HepG2 (cell line): ENCODE measurements around the gene TRAIP. TPM values are rescaled to one million over a fixed set of nuclear protein-coding genes. Genes with fewer than 3 reads are reported as not detected.

ENCODE experiments used
- ATAC-seq: fragments of 200-7000 bp; cut with Tn5 transposase; 3 replicates; pipeline ENCODE4 v1.9.1; 2020; ENCODE audit warnings: mild to moderate bottlenecking, moderate library complexity
- BruUV-seq: library from RNA; stranded (reverse); fragments of 400-500 nt; replicated peaks from 2 replicates; lab custom pipeline; 2021; lab: Mats Ljungman, UMichigan
- CTCF ChIA-PET: fragments of 300-600 bp; formaldehyde crosslinking; extraction: SDS; loops from one replicate; lab custom pipeline; 2021; ENCODE audit warnings: low total read pairs, inconsistent platforms, low intra/inter-chr PET ratio; lab: Yijun Ruan, JAX
- POLR2A ChIA-PET: fragments of 350-600 bp; sonication (Branson Sonifier 250); formaldehyde crosslinking; loops from one replicate; lab custom pipeline; 2020; ENCODE audit warnings: antibody characterized with exemption, inconsistent platforms; lab: Yijun Ruan, JAX
- DNase-seq: peaks from one replicate; pipeline ENCODE4 v3.0.0-alpha.2; 2015; ENCODE audit warnings: low spot score
- FAIRE-seq: peaks from 3 replicates; lab custom pipeline; 2011; peaks lifted over from hg19 to GRCh38; lab: Jason Lieb, UNC
- H2AFZ ChIP-seq: one replicate; pipeline ENCODE4 v1.6.1; 2011; ENCODE audit warnings: low read length, inconsistent platforms
- H3K27ac ChIP-seq: fragments of 300-600 bp; 3 replicates; pipeline ENCODE4 v1.8.0; 2011; ENCODE audit warnings: mixed run types, mild to moderate bottlenecking, mixed read lengths, low read length, inconsistent platforms; ENCODE audit not compliant: insufficient read depth; ENCODE audit errors: extremely low read length
- H3K27me3 ChIP-seq, 2 experiments: fragments of 200-600 bp in 1 of 2; 2 replicates in 1 of 2; 3 replicates in 1 of 2; pipeline versions ENCODE4 v1.6.0 to v1.8.0; 2011; ENCODE audit warnings: low read length in 2 of 2, mild to moderate bottlenecking in 2 of 2, moderate library complexity in 2 of 2, inconsistent platforms in 1 of 2; ENCODE audit not compliant: insufficient read depth in 2 of 2, control insufficient read depth in 1 of 2
- H3K36me3 ChIP-seq, 2 experiments: fragments of 200-600 bp in 1 of 2; replicated peaks in 1 of 2; 2 replicates in 1 of 2; 3 replicates in 1 of 2; pipeline versions ENCODE4 v1.5.1 to v1.8.0; 2011; ENCODE audit warnings: low read length in 2 of 2, inconsistent platforms in 1 of 2; ENCODE audit not compliant: insufficient read depth in 2 of 2, control insufficient read depth in 1 of 2
- H3K4me1 ChIP-seq: 2 replicates; pipeline ENCODE4 v1.5.1; 2012; ENCODE audit warnings: low read length, inconsistent platforms; ENCODE audit not compliant: insufficient read depth
- H3K4me2 ChIP-seq: 2 replicates; pipeline ENCODE4 v1.6.0; 2011; ENCODE audit warnings: low read depth, low read length, inconsistent platforms
- H3K4me3 ChIP-seq, 3 experiments: fragments of 200-600 bp in 1 of 3; sonication (generic), shearing (Covaris generic) in 1 of 3; replicated peaks in 1 of 3; 2 replicates each; pipeline ENCODE4 v1.5.1; 2011 to 2016; ENCODE audit warnings: low read length in 3 of 3, inconsistent platforms in 2 of 3, low read depth in 2 of 3, mild to moderate bottlenecking in 2 of 3, control low read depth in 1 of 3, mixed read lengths in 1 of 3; ENCODE audit not compliant: insufficient read depth in 1 of 3
- H3K79me2 ChIP-seq: one replicate; pipeline ENCODE4 v1.6.1; 2011; ENCODE audit warnings: low read length, inconsistent platforms; ENCODE audit not compliant: insufficient read depth
- H3K9ac ChIP-seq: 2 replicates; pipeline ENCODE4 v1.6.0; 2011; ENCODE audit warnings: mild to moderate bottlenecking, low read depth, low read length, inconsistent platforms; ENCODE audit not compliant: insufficient read depth
- H3K9me3 ChIP-seq: 2 replicates; pipeline ENCODE4 v1.5.1; 2012; ENCODE audit warnings: mild to moderate bottlenecking, low read length
- H4K20me1 ChIP-seq: 2 replicates; pipeline ENCODE4 v1.6.0; 2011; ENCODE audit warnings: inconsistent platforms, mild to moderate bottlenecking, low read length, moderate library complexity; ENCODE audit not compliant: insufficient read depth
- FOXA1 ChIP-seq, 2 experiments: fragments of 450-650 bp in 1 of 2; sonication (generic) in 1 of 2; formaldehyde crosslinking in 1 of 2; IDR thresholded peaks; 2 replicates each; pipeline versions ENCODE4 v1.4.0 to v1.6.1; 2016 to 2020; ENCODE audit warnings: missing genetic modification reagents in 1 of 2
- FOXA3 ChIP-seq: IDR thresholded peaks from 2 replicates; pipeline ENCODE4 v1.6.1; 2016; ENCODE audit warnings: missing genetic modification reagents, missing compliant biosample characterization
- ISX ChIP-seq: sonication (generic); formaldehyde crosslinking; conservative IDR thresholded peaks from 2 replicates; pipeline ENCODE4 v1.5.0; 2020; ENCODE audit warnings: missing genetic modification reagents
- MED8 ChIP-seq: sonication (generic); formaldehyde crosslinking; IDR thresholded peaks from 2 replicates; pipeline ENCODE4 v1.8.1; 2023; ENCODE audit warnings: mild to moderate bottlenecking, missing genetic modification reagents; ENCODE audit not compliant: insufficient replicate concordance
- RBM39 ChIP-seq: fragments of 200-400 bp; formaldehyde crosslinking; IDR thresholded peaks from one replicate; pipeline ENCODE4 v1.6.1; 2018; ENCODE audit warnings: antibody characterized with exemption, mild to moderate bottlenecking, low read depth, low read length; ENCODE audit not compliant: poor library complexity, severe bottlenecking
- SNAPC5 ChIP-seq: sonication (generic); formaldehyde crosslinking; IDR thresholded peaks from 2 replicates; pipeline ENCODE4 v1.8.1; 2023; ENCODE audit warnings: mild to moderate bottlenecking, missing genetic modification reagents, borderline replicate concordance
- ZMAT3 ChIP-seq: sonication (generic); formaldehyde crosslinking; conservative IDR thresholded peaks from 2 replicates; pipeline ENCODE4 v1.7.0; 2021; ENCODE audit warnings: missing genetic modification reagents
- ZNF451 ChIP-seq: sonication (generic); formaldehyde crosslinking; IDR thresholded peaks from 2 replicates; pipeline ENCODE4 v1.5.0; 2020; ENCODE audit warnings: mild to moderate bottlenecking, missing genetic modification reagents
- ZNF484 ChIP-seq: sonication (generic); formaldehyde crosslinking; IDR thresholded peaks from 2 replicates; pipeline ENCODE4 v1.5.1; 2020; ENCODE audit warnings: mild to moderate bottlenecking, low read depth, missing genetic modification reagents, borderline replicate concordance
- ZNF766 ChIP-seq: sonication (generic); formaldehyde crosslinking; IDR thresholded peaks from 2 replicates; pipeline ENCODE4 v1.5.0; 2020; ENCODE audit warnings: missing genetic modification reagents, borderline replicate concordance
- WGBS: methylation state at CpG from one replicate; pipeline ENCODE4 v1.1.6; 2017; ENCODE audit warnings: low lambda C conversion rate; 5-methylcytosine and 5-hydroxymethylcytosine counted together
- in situ Hi-C: cut with HindIII; loops from 2 replicates; pipeline ENCODE4 v1.10.0; 2017; ENCODE audit warnings: low pct_unique_long_range_greater_than_20kb; ENCODE audit not compliant: extremely low pct_ligation_motif_present
- intact Hi-C: fragments of 100-400 bp; cut with micrococcal nuclease; formaldehyde crosslinking; loops from one replicate; pipeline ENCODE4 v1.10.0; 2022; ENCODE audit not compliant: unreplicated experiment
- polyA plus RNA-seq, 8 experiments: library from polyadenylated mRNA; depleted of rRNA in 3 of 8; stranded (reverse) in 7 of 8; unstranded in 1 of 8; fragments of >200 nt; fragmentation: Illumina TruSeq in 4 of 8; extraction: Trizol in 4 of 8; gene quantifications; 2 replicates each; pipeline versions ENCODE4 v1.2.1 to v1.2.3, GENCODE V29; 2011 to 2016; ENCODE audit warnings: low read depth in 4 of 8, missing spikeins in 1 of 8, mixed read lengths in 1 of 8; ENCODE audit not compliant: insufficient read depth in 1 of 8
- total RNA-seq, 5 experiments: library from RNA; depleted of rRNA; stranded (reverse); fragments of >200 nt; fragmentation: Illumina TruSeq; extraction: Trizol; gene quantifications; 2 replicates each; pipeline ENCODE4 v1.2.3, GENCODE V29; 2016; ENCODE audit warnings: low read depth in 1 of 5
- TF ChIP-seq, protein P1 (sequence below): sonication (generic); formaldehyde crosslinking; IDR thresholded peaks from 2 replicates; pipeline ENCODE4 v1.4.0; 2020; ENCODE audit warnings: missing genetic modification reagents

TRAIP gene
- total and polyA plus RNA-seq, 2 of the 13 experiments (the other 11 are each of a cell fraction or from before 2014, with no cell fraction given), result 13.9 to 23.9 TPM

GRCh38 chr3:49879721-49880120 lies 23.4 kb upstream of the TRAIP start:
- H3K4me1 ChIP-seq, result peaks cover 42% of the 10 kb centered on the region
- intact Hi-C loops, result no loop called here
- no peaks in the 10 kb centered on the region for H4K20me1 ChIP-seq
- ATAC-seq, result peak; percentile 12; the same call in 1 of the 3 replicates
- H3K9ac ChIP-seq, result no peak overlapping the region
- ChIA-PET CTCF (no interaction called here), POLR2A (interaction anchor here (1.2 kb wide), 1 partner anchor 35 kb away, joined by 3 read pairs; no protein-coding TSS in a partner anchor)
- no peak overlapping the region for H3K4me3 ChIP-seq
- peak; percentile 42; the same call in 1 of the 2 replicates for TF ChIP-seq FOXA3 (CRISPR knock-in tag)
- no peak for TF ChIP-seq SNAPC5 (CRISPR knock-in tag)
- TF ChIP-seq, protein P1, sequence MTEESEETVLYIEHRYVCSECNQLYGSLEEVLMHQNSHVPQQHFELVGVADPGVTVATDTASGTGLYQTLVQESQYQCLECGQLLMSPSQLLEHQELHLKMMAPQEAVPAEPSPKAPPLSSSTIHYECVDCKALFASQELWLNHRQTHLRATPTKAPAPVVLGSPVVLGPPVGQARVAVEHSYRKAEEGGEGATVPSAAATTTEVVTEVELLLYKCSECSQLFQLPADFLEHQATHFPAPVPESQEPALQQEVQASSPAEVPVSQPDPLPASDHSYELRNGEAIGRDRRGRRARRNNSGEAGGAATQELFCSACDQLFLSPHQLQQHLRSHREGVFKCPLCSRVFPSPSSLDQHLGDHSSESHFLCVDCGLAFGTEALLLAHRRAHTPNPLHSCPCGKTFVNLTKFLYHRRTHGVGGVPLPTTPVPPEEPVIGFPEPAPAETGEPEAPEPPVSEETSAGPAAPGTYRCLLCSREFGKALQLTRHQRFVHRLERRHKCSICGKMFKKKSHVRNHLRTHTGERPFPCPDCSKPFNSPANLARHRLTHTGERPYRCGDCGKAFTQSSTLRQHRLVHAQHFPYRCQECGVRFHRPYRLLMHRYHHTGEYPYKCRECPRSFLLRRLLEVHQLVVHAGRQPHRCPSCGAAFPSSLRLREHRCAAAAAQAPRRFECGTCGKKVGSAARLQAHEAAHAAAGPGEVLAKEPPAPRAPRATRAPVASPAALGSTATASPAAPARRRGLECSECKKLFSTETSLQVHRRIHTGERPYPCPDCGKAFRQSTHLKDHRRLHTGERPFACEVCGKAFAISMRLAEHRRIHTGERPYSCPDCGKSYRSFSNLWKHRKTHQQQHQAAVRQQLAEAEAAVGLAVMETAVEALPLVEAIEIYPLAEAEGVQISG (CRISPR knock-in tag), result no peak
- no peak for TF ChIP-seq ZNF451
- no peak for TF ChIP-seq FOXA1 (IDR thresholded peaks at IDR 0.05)
- TF ChIP-seq FOXA1 (CRISPR knock-in tag; IDR thresholded peaks at IDR 0.05), result peak; percentile 36; the same call in 1 of the 2 replicates
- no peak for TF ChIP-seq ZMAT3 (CRISPR knock-in tag)
- TF ChIP-seq RBM39, result no peak
- no peak for TF ChIP-seq ZNF766 (CRISPR knock-in tag)
- no peak for TF ChIP-seq MED8 (CRISPR knock-in tag)
- no peak for TF ChIP-seq ZNF484 (CRISPR knock-in tag)
- no peak for TF ChIP-seq ISX (CRISPR knock-in tag)
- H3K36me3 ChIP-seq, result no peaks in the 10 kb centered on the region
- no peaks in the 10 kb centered on the region for H3K9me3 ChIP-seq
- H2AFZ ChIP-seq, result no peak overlapping the region
- FAIRE-seq, result no peak
- in situ Hi-C loops, result no loop called here
- 22% methylated on average over 1 of the region's 2 CpGs for WGBS
- no peak for DNase-seq
- no peak overlapping the region for H3K27ac ChIP-seq
- peaks cover 0 to 9% of the 10 kb centered on the region in 2 experiments; a peak in 2 of 5 replicates for H3K27me3 ChIP-seq
- no peak overlapping the region; the same call in 1 of the 2 replicates for H3K4me2 ChIP-seq
- no peaks in the 10 kb centered on the region for H3K79me2 ChIP-seq
- no TSS peak for BruUV-seq
